Measurements from ENCODE around the gene ICE2.

Gene ICE2, protein sequence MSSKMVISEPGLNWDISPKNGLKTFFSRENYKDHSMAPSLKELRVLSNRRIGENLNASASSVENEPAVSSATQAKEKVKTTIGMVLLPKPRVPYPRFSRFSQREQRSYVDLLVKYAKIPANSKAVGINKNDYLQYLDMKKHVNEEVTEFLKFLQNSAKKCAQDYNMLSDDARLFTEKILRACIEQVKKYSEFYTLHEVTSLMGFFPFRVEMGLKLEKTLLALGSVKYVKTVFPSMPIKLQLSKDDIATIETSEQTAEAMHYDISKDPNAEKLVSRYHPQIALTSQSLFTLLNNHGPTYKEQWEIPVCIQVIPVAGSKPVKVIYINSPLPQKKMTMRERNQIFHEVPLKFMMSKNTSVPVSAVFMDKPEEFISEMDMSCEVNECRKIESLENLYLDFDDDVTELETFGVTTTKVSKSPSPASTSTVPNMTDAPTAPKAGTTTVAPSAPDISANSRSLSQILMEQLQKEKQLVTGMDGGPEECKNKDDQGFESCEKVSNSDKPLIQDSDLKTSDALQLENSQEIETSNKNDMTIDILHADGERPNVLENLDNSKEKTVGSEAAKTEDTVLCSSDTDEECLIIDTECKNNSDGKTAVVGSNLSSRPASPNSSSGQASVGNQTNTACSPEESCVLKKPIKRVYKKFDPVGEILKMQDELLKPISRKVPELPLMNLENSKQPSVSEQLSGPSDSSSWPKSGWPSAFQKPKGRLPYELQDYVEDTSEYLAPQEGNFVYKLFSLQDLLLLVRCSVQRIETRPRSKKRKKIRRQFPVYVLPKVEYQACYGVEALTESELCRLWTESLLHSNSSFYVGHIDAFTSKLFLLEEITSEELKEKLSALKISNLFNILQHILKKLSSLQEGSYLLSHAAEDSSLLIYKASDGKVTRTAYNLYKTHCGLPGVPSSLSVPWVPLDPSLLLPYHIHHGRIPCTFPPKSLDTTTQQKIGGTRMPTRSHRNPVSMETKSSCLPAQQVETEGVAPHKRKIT

DNA sequence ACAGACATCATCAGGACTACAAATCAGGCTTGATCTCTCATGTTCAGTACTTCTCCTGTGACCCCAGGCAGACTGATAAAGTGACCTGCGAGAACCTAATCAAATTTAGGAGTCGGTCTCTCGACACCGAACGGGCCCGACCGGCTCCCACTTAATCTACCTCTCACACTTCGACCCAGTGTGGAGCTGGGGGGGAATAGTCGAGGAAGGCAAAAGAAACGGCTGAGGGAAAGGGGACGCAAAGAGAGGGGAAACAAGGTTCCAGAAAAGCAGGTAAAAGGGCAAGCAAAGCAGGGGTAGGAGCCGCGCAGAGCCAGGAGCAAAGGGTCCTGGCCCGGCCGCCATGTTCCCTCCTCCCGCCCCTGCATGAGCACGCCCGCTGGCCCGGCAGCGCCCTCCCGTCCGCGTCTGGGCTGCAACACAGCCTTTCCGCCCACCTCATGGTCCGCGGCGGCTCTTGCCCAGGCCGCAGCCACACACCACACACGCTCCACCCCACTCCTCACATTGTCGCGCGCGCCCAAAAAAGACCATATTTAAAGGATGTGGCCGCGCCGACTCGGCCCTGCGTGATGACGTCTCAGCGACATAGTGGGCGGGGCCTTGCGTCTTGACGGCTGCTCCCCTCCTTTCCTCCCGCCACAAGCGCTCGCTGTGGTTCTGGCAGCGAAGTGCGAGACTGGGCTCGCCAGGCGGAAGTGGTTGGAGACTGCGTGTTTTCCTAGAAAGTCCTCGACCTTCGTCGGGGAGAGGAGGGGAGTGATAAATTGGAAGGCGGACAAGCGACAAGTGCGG lies at the start of gene ICE2:
Gene ICE2, minus strand, starts transcription at position 577 of the 795 bp plus-strand sequence. CDS start 1,165 bp downstream, outside the sequence.
- peak; percentile 91 to 98 (median 94) for DNase-seq (ENCODE audit: low read depth in 3 of 3)

DNA sequence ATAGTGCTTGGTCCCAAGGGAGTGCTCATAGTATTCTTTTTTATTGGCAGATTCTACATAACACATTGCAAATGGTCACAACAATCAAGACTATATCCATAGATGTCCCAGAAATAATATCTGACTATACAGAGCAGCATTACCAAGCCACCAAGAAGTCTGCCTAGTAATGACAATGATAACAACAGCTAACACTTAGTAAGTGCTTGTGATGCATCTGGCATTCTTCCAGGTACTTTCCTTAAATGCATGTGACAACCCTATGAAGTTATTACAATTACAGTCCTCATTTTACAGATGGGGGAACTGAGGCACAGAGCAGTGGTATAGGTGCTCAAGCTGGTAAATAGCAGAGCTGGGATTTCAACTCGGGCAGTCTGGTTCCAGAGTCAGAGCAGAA lies 49.6 kb upstream of the ICE2 start:
- DNase-seq (ENCODE audit: low read depth in 3 of 3) = no peak

DNA sequence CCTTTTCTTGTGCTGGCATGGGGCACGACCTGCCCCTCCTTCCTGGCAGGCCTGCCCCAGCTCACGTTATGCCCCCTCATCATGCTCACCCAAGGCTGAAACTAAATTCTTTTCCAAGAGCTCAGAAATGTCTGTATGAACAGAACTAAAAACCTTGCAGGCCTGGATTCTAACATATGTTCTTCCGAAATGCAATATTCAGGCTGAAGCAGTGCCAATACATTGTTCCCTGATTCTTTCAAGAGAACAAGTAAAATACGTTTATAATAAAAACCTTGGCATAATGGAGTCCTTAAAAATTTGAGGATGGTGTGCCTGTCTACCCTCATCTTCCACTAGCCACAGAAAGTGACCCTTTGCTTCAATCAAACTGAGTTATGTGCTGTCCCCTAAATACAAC lies 48.5 kb upstream of the ICE2 start:
- no peak for DNase-seq (ENCODE audit: low read depth in 3 of 3)

DNA sequence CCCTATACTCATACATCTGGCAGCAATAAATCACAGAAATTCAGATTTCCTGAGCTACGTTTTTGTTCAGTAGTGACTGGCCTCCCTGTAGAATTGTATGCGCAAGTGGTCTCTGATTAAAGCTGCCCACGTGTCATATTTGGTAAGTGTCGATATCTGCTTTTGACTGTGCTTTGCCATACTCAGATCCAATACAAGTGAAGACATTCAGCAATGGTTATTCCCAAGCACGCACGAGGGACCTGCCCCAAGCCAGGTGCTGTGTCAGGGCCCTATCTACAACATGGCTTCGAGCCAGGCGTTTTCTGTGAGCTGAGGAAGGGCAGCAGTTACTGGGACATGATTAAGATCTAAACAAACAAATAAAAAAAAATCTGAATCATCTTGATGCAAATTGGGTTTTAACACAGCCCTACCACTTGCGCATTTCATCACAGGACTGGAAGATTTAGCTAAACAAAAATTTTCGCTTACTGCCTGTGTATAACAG lies 47.2 kb upstream of the ICE2 start:
- DNase-seq (ENCODE audit: low read depth in 3 of 3) = no peak

DNA sequence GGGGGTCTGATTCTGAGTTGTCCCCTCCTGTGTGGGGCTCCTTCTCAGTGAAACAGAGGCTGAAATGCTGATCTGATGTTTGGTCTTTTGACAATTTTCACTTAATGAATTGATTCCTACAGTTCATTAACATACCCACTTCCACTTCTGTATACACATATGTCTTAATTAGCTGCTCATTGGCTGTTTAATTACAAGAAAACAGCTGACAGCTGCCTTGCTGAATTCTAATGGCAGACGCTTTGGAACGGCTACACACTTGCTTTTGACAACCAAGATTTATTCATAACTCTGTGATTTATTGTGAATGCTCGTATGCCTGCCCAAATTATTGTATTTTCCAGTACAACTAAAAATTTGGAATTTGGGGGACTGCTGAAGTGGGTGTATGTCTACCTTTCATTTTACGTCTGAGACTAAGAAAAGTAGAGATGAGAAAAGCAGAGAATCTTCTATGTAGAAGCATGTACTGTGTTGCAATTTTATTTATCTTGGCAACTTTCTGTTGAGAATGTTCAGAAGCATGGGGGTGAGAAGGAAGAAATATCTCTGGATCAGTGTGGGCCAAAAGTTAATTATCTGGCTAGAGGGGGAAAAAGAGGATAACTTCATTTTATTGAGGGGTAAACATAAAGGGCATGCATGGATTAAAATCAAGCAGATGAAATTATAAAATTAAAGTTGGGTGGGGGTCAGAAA lies 46.5 kb upstream of the ICE2 start:
- no peak for DNase-seq (ENCODE audit: low read depth in 3 of 3)

DNA sequence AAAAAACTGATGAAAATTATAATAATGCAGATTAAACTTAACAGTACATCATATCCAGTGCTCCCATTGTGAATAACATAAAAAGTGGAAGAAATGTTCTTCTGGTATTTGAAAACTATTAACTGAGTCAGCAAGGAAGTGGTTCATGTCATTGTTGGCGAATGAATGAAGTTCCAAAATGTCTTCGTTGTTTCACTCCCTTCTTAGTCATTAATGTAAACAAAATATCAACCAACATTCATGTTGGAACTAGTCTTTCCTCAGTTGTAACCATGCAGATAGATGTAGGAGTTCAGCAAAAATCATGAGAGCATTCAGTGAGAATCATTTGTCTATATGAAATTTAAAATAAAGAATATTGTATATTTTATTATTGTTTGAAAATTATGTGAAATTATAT lies 44.1 kb upstream of the ICE2 start:
- no peak for DNase-seq (ENCODE audit: low read depth in 3 of 3)

DNA sequence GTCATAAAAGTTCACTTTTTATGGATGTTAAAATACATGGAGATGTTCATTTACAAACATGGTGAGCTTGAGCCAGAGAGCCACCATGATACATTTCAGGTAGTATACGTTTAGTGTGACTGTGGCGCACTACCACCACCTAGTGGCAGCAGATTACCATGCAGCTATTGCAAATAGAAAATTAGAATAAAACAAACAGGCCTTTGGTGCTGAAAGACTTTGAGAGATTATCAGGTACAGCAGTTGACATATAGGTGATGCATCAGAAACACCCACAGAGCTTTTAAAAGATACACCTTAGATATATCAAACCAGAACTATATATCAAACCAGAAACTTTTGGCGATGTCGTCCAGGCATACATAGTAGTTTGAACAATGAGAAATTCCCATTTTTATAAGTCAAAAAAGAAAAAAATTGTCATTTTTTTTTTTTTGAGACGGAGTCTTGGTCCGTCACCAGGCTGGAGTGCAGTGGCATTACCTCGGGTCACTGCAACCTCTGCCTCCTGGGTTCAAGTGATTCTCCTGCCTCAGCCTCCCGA lies 42.0 kb upstream of the ICE2 start:
- peak; percentile 64 to 75 (median 65) for DNase-seq (ENCODE audit: low read depth in 3 of 3)

DNA sequence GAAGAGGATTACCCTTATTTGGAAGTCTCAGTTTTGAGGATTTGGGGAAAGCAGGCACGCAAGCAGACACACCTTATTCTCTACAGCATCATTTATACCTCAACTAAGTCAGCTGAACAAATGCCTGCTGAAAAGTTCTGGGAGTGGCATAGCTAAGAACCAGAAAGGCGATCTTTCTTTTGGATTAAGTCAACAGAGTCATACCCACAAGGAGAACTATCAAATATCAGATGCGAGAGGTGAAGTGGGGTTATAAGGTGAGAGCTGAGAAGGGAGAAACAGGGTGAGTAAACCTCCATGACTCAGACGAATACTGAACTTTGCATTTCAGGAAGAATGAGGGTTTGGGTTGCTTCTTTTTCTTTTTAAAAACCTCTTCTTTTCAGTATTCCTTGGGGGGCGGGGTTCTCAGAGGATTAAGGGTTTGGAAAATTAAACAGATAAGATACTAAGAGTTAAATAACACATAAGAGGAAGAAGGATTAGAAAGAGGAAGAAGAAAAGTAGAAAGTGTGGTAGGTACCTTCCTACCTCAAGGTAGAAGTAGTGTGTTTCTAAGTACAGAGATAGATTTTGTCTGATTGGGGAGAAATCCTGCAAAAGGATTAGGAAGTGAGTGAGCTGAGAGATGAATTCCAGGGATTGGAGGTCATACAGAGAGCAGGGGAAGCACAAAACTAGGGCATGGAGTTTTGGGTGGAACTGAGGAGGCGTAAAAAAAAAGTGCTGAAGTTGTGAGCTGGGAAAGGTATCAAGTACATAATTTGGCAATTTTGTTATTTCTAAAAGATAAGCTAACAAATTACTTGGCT lies 41.3 kb upstream of the ICE2 start:
- DNase-seq (ENCODE audit: low read depth in 3 of 3) = no peak

DNA sequence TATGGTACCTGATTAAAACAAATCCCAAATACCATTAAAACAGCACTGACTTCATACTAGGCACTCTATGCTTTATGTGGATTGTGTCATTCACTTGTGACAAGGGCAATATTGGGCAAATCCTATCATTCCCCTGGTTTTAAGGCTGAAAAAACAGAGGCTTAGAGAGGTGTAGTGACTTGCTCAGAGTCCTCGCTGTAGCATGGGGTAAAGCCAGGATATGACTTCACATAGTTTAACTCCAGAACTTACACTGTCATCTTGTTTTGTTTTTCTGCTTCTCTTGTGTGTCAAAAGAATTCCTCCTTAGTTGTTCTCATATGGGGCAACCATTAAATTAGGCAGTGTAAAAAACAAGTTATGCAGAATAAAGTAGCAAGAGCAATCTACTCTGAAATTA lies 40.3 kb upstream of the ICE2 start:
- no peak for DNase-seq (ENCODE audit: low read depth in 3 of 3)

DNA sequence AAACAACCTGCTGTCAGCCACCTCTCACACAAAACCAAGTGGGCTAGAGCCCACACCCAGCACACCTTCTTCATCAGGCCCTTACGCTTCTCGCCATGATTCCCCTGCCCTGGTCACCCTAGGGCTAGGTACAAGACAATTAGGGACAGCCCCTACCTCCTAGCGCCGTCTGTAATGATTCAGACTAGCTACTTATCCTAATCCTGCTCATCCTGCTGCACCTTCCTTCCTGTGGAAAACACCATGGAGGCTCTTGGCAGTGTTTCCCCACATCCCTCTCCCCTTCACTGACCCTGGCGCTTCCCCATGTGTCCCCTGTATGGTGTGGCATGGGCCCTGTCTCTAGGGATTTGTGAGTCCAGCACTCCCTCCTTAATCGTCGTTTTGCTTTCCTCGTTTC lies 39.6 kb upstream of the ICE2 start:
- no peak for DNase-seq (ENCODE audit: low read depth in 3 of 3)

DNA sequence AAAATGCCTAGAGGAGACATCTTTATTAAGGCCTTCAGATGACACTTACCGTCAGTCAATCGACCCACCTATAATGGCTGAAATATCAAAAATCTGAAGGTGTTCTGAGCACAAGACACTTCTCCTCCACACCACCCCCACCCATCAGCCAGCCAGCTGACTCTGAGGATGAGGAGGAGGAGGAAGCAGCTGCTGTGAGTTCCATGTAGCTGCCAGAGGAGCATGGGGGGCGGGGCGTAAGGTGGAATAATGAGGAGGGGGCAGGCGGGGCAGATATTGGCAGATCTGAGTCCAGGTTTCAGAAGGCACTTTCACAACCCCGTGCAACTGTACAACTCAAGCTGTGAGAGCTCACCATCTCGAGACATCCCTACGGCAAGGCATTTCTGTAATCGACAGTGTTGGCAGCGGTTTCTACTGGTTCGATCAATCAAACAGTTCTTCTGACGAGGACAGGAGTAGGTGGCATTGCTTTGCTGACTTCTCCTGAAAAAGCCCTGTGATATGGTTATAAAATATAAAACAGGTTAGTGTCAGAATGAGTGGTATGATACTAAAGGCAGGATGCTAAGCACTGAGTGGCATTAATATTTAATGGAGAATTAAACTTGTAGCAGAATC lies 35.4 kb upstream of the ICE2 start:
- DNase-seq (ENCODE audit: low read depth in 3 of 3) = no peak

DNA sequence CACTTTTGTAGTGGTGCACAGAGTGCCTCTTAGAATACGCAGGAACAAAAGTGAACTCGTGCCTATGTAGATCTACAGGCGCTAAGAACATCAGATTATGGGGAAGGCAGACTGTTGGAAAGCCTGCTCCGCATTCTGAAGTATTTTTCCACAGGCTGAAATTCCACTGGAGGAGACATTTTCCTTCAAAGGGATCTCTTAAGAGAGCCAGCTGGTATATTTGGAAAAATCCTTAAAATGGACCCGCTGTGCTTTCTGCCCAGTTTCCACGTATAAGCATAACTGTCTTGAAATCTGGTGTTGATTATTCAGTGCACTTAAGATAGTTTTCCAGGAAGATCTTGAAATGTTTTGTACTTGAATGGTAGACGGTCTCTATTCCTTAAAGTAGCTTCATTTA lies 34.7 kb upstream of the ICE2 start:
- no peak for DNase-seq (ENCODE audit: low read depth in 3 of 3)

DNA sequence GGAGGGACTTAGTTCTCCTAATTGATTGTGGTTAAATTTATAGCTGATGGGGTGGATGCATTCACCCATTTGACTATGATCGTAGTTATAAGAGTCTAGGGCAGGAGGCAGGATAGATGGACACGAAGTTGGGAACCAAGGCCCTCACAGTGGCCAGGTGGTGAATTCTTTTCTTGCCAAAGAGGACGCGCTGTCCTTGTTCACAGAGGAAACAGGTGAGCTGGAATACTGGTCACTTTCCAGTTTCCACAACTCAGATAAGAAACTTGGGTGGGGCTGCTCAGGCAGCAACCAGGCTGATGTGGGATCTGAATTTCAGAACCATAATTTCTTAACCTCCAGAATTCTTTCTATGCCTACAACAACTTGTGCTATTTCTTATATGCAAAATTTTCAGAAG lies 34.0 kb upstream of the ICE2 start:
- DNase-seq (ENCODE audit: low read depth in 3 of 3) = no peak

DNA sequence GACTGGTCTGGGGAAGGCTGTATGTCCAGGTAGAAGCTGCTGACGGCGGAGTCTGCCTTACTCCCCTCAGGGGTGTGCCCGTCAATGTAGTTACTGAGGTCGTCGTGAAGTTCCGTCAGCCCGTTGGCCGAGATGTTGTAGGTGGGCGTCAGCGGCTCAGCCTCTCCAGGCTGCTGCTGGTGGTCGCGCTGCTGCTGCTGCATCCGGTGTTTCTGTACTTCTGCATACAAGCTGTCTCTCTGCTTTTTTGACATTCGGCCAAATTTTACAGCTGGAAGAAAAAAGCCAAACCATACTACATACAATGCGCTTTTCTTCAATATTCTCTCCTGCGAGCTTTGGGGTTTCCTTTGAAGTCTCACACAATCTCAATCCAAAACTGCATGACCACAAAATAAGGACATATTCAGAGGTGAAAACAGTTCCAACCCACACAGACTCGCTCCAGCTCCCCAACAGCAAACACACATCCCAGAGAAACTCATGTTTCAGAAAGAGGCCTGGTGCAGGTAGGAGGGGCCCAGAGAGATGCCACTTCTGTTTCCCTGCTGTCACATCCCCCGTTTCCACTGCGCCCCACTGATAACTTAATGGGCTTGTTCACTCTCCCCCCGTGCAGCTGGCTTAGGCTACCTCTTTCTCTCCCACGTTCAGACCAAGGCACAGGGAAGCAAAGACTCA lies 32.5 kb upstream of the ICE2 start:
- DNase-seq (ENCODE audit: low read depth in 3 of 3) = no peak

DNA sequence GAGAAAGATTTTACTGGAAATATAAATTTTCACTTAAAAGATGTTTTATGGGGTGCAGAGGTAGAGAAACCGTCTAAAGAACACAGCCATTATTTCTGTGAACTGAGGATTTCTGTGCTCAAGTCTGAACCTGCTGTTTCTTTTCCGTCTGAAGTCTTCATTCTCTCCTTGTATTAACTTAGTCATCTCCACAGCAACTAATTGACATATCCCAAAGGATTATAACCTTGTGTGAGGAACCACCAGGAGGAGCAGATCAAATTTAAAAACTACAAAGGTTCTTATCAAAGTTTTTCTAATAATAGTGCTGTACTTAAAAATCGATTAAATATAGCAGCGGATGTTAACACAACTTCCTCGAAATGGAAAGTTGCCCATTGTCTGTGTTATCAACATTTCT lies 31.1 kb upstream of the ICE2 start:
- DNase-seq (ENCODE audit: low read depth in 3 of 3) = no peak

DNA sequence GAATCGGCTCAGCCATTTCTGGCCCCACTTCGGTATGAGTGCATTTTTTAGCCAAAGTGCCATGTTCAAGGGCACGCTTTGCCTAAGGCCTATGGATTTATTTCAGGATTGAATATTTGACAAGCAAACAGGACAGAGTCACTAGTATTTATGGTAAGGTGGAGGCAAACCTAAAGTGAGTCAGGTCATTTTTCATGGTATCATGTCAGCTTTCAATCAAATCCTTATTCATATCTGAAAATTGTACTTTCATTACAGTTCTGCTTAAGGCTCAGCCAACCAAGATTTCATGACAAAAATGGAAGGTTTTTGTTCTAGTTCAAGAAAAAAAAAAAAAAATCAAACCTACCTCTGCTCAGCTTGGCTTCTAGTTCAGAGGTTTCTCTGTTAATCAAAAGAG lies 30.5 kb upstream of the ICE2 start:
- no peak for DNase-seq (ENCODE audit: low read depth in 3 of 3)

DNA sequence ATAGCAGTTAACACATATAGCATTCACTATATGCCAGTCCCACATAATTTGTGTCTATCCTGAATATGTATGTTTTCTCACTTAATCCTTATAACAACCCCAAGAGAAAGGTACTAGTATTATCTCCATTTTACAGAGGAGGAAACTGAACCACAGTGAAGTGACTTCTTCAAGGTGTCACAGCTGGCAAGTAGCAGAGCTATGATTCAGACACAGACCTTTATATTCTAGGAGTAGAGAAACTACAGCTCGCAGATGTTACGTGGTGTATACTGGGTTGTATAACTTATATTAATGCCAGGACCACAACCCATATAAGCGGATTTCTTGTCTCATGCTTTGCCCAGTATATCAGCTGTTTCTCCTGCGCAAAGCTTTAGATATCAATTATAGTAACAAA lies 29.5 kb upstream of the ICE2 start:
- DNase-seq (ENCODE audit: low read depth in 3 of 3) = no peak

DNA sequence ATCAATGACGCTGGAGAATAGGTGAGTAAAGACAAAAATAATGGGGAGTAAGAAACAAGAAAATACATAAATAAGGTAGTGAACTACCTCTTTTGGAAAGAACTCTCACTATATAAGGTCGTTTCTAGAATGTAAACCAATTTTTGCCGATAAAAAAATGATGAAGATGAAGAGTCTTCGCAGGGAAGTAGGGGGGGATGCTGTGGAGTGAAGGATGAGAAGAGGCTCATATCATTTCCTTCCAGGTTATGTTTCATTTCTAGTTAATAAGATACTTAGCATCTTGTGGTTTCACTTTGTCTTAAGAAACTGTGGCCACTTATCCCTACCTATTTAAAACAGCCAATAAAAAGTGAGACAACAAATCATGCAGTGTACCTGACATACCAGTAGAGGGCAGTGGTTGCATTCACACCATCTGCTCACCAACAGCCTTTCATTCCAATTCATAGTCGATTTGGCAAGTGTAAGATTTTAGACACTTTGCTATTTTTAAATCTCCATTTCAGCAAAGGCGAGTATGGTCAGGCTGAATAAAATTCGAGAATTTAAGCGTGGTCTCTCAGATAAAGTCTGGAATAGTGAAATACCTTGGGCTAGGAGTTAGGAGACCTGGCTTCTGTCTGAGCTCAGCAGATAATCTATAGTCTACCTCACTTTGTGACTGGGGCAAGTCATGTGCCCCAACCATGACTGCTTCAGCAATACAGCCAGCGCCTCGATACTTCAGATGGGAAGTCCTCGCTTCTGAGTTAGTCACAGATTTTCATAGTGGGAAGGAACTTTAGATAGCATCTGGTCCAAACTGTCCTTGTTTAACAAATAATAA lies 28.9 kb upstream of the ICE2 start:
- no peak for DNase-seq (ENCODE audit: low read depth in 3 of 3)

Measured in stimulated activated CD4-positive, alpha-beta T cell treated with anti-CD3 and anti-CD28 coated beads, TNF-alpha, amount 100 ng/mL, for 48 hours (primary cell).